Measurements from ENCODE around the gene PHF12.
A peak's percentile ranks its signal among the peaks of the same experiment; 100 is the strongest.
"Not testable (repeated sequence)": the region's sequence is repeated elsewhere in the genome, so short reads cannot be mapped to it uniquely, and the experiment has no call there.

Gene PHF12

DNA sequence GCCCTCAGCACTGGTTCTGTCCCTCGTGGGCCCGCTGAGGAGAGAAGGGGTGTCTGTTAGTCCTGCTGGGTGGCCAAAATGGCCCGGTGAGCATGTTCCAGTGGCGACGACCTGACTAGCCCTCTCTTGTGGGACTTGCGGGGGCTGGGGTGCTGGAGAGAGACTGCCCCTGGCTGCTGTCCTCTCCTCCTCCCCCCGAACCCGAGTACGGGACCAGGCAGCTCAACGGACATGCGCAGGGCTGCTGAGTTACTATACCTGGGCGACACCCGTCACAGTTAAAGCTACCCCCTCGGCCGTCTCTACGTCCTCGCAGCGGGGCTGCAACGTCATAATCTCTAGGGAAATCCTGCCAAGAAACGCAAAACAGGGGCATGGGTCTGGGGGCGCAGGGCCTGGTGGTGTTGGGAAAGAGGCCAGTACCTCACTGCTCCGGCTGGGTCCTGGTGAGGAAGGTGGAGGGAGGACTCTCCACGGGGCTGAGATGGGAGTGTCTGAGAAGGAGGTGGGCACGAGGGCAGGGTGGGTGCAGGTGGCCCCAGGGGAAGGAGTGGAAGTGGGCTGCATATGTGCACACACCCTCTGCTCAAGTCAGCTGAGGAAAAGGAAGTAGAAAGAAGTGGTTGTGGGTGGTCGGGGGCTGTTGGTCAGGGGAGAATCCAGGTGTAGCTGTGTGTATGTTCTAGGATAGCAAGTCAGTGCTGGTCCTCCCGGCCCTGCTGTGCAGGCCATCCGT, 67.2 kb downstream of the PHF12 start:
- DNase-seq (ENCODE audit: low read depth, low spot score), result no peak

DNA sequence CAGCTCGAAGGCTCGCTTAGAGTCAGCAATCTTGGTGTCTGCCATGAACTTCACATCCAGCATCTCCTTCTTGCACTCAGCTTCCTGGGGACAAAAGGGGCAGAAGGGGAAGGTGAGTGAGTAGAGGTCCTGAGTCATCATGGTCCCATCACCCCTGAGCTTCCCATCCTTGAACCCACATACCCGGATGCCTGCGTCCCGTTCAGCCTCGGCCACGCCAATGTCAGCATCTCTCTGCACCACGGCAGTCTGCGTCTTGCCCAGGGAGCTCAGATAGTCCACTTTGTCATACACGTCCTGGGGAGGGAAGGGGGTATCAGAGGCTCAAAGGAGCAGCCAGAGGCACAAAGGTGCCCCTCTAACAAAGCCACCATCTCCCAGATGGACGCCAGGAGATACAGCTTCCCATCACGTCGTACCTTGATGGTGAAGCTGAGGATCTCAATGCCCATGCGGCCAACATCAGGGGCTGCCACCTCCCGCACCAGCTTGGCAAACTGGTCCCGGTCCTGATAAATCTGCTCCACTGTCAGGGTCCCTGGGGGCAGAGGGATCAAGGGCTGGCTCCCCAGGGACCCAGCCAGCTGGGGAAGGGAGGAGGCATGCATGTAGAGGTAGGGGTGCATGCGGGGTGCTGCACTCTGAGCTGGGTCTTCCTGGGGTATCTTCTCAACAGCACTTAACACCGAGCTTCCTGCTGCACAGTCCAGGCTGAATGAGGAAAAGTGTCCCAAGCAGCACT, 69.0 kb downstream of the PHF12 start:
- no peak for DNase-seq (ENCODE audit: low read depth, low spot score)

DNA sequence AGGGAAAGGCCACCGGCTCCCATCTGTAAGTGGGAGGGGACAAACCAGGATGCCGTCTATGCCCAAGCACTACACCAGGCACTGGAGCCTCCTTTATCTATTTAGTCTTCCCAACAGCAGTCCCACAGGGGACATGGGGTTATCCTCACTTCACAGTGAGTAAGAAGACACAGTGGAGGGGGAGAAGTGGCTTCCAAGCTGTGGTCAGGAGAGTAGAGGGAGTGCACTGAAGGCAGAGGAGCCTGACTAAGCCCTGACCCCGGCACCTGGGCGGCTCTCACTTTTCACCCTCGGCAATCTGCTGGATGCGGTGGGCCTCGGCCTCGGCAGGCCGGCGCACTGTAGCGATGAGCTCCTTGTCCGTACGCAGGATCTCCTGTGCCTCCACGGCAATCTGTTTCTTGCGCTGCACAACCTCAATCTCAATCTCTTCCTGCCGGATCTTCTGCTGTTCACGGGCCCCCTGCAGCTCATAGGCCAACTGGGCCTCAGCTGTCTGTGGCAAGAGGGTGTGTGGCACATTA, 69.7 kb downstream of the PHF12 start:
- no peak for DNase-seq (ENCODE audit: low read depth, low spot score)

DNA sequence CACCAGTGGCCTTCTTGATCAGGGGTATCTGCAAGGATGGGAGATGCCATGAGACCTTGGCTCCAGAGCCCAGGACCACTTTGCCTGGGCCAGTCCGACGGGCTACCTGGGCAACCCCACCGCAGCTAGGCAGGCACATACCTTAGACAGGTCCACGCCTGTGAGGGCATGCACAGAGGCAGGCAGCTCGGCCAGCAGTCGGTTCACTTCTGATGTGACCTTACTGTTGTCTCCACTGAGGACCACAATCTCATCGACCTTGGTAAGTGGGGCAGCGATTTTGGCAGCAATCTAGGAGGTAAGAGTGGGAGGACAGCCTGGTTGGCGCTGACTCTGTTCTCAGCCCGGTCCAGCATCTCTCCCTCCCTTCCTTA, 70.8 kb downstream of the PHF12 start:
- no peak for DNase-seq (ENCODE audit: low read depth, low spot score)

DNA sequence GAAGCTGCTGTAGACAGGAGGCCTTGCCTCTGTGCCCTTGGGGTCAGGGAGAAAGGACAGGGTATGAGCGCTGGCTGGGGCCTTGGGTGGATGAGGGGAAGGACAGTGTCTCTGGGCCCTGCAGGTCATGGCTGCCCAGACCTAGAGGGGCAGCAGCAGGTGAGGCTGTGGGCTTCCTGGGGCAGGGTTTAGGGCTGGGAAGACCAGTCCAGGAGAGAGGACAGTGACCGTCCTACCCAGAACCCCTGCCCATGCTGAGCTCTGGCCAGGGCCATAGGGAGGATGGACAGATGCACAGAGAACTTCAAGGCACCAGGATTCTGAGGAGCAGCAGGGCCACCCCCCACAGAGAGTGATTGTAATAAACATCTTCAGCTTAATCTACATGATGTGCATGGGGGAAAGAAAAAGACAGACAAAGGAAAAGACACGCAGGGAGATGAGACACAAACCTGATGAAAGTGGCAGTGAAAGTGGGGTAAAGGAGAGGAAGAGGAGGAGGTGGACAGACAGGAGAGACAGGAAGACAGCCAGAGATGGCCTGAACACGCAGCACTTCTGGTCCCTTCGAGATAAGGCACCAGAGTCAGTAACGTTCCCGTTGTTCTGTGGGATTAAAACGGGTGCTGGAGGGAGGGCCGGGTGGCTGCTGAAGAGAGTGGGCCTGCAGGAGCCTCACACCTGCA, 71.3 kb downstream of the PHF12 start:
- no peak for DNase-seq (ENCODE audit: low read depth, low spot score)

DNA sequence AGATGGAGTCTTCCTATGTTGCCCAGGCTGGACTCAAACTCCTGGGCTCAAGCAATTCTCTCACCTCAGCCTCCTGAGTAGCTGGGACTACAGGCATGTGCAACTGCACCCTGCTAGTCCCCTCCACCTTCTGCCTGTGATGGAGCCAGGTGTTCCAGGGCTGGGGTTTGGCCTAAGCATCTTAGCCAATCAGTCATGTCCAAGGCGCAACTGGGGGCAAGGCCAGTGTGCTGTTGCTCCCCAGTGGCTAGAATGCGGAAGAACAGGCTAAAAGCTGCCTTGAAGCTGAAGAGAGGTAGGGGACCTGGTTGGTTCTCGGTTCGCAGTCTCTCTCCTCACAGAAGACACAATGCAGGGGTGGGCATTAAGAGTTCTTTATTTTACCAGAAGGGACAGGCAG, 72.3 kb downstream of the PHF12 start:
- DNase-seq (ENCODE audit: low read depth, low spot score), result peak; percentile 62

DNA sequence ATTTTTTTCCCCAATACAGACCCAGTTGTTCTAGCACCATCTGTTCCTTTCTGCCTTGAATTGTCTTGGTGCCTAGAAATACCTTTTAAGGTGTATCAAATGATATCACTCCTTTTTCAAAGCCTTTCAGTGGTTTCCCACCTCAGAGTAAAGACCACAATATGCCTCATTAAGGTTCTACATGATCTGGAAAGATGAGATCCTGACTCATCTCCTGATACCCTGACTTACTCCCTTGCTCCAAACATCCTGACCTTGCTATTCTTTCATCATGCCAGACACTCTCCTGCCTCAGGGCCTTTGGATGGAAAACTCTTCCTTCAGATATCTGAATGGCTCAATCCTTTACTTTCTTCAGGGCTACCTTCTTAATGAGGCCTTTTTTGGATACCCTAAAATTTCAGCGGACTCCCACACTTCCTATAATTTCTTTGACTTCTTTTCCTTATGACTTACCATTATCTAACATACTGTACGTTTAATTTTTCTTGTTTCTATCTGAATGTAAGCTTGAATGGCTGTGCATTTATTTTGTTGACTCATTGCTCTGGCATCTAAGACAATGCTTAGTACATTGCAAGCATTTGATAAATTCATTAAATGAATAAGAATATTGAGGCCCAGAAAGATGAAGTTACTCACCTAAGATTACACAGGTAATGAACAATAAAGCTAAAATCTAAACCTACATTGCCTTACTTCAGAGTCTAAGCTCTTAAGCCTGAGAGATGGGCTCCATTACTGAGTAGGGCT, 73.0 kb downstream of the PHF12 start:
- no peak for DNase-seq (ENCODE audit: low read depth, low spot score)

DNA sequence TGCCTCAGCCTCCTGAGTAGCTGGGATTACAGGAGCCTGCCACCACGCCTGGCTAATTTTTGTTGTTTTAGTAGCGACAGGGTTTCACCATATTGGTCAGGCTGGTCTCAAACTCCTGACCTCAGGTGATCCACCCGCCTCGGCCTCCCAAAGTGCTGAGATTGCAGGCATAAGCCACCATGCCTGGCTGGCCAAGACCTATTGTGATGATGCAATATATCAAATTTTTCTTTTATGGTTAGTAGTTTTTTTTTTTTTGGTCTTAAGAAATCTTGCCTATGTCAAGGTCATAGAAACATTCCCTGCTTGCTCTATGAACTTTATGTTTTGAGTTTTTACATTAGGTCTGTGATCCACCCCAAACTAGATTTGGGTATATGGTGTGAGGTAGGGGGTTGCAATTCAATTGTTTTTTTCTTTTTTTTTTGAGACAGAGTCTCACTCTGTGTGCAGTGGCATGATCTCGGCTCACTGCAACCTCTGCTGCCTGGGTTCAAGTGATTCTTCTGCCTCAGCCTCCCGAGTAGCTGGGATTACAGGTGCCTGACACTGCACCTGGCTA, 74.1 kb downstream of the PHF12 start:
- not testable (repeated sequence) for DNase-seq (ENCODE audit: low read depth, low spot score)

DNA sequence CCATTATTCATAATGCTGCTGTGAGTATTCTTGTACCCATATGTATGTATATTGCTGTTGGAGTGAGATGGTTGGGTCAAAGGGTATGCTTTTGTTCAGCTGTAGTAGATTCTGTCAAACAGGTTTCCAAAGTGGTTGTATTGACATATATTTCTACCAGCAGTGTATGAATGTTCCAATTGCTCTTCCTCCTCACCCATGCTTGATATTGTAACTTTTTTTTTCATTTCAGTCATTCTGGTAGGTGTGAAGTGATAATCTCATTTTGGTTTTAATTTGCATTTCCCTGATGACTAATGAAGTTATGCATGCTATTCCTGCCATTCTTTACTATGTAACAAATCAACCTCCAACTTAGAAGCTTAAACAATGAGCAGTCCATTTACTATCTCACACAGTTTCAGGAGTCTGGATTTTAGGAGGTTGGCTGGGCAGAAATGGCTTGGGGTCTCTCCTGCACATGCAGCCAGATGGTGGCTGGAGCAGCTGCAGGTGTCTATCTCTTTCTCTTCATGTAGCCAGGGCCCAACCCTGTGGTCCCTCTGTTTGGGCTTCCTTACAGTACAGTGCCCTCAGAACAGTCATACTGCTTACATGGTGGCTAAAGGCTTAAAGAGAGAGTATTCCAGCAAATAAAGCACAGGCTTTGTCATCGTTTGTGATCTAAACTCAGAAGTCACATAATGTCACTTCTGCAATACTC, 75.3 kb downstream of the PHF12 start:
- DNase-seq (ENCODE audit: low read depth, low spot score), result no peak

DNA sequence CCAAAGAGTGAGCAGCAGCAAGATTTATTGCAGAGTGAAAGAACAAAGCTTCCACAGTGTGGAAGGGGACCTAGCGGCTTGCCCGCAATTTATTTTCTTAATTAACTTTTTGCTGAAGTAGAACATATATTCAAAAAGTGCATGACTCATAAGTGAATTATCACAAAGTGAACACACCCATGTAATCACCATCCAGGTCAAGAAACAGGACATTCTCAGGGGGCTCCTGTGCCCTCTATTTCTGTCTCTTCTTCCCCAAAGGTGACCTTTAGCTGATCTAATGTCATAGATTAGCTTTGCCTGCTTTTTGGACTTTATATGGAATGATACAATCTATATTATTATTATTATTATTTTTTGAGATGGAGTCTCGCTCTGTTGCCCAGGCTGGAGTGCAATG, 76.6 kb downstream of the PHF12 start:
- DNase-seq (ENCODE audit: low read depth, low spot score), result no peak

DNA sequence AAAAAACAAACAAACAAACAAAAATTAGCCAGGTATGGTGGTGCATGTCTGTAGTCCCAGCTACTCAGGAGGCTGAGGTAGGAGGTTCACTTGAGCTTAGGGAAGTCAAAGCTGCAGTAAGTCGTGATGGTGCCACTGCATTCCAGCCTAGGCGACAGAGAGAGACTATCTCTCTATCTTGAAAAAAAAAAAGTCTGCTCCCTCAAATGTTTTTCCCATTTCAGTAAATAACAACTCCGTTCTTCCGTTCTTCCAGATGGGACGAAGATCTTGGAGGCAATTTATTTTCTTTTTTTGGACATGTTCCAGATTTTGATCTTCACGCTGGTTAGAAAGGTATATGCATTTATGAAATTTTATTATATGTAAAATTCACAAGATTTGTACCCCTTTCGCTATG, 77.5 kb downstream of the PHF12 start:
- DNase-seq (ENCODE audit: low read depth, low spot score), result no peak

DNA sequence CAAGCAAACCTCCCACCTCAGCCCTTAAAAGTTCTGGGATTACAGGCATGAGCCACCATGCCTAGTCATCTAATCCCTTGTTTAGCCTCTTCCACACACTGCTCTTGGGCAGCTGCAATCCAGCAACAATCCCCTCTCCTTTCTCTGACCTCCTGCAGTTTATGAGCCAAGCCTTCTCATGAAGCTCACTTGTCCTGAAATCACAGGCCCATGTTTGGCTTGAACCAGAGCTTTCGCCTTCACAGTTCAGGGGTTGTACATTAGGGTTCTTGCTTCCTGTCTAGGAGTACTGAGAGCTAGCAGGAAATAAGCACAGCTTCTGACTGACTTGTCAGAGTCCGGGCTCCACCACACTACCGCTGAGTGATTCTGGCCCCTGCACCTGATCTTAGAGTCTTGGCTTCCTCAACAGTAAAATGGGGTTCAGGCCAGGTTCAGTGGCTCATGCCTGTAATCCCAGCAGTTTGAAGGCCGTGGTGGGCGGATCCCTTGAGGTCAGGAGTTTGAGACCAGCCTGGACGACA, 80.2 kb downstream of the PHF12 start:
- DNase-seq (ENCODE audit: low read depth, low spot score), result no peak

DNA sequence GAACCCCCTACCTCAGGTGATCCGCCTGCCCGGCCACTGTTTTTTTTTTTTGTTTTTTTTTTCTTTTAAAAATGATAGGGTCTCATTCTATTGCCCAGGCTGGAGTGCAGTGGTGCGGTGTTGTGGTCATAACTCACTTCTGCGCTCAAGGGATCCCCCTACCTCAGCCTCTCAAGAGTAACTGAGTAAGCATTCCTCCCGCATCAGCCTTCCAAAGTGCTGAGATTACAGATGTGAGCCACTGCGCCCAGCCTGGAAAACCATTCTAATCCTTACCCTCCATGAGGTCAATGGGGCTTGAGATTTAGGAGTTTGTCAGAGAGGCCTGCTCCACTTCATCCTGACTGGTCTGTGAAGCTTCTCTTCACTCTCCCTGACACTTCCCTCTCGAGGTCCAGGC, 84.0 kb downstream of the PHF12 start:
- no peak for DNase-seq (ENCODE audit: low read depth, low spot score)

DNA sequence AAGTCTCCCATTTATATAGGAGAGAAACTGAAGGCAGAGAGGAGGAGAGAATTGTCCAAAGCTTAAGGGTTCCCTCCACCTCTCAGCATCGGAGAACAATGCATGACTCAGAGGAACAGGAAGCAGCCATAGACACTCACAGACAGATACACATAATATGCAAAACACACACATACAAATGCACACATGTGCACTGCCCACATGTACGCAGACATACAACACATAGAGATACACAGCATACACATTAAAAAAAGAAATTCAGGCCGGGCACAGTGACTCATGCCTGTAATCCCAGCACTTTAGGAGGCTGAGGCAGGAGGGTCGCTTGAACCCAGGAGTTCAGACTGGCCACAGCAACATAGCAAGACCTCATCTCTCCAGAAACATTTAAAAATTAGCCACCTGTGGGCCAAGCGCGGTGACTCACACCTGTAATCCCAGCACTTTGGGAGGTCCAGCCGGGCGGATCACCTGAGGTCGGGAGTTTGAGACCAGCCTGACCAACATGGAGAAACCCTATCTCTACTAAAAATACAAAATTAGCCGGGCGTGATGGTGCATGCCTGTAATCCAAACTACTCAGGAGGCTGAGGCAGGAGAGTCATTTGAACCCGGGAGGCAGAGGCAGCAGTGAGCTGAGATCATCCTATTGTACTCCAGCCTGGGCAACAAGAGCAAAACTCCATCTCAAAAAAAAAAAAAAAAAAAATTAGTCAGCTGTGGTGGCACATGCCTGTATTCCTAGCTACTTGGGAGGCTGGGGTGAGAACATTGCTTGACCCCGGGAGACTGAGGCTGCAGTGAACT, 85.2 kb downstream of the PHF12 start:
- DNase-seq (ENCODE audit: low read depth, low spot score), result no peak

DNA sequence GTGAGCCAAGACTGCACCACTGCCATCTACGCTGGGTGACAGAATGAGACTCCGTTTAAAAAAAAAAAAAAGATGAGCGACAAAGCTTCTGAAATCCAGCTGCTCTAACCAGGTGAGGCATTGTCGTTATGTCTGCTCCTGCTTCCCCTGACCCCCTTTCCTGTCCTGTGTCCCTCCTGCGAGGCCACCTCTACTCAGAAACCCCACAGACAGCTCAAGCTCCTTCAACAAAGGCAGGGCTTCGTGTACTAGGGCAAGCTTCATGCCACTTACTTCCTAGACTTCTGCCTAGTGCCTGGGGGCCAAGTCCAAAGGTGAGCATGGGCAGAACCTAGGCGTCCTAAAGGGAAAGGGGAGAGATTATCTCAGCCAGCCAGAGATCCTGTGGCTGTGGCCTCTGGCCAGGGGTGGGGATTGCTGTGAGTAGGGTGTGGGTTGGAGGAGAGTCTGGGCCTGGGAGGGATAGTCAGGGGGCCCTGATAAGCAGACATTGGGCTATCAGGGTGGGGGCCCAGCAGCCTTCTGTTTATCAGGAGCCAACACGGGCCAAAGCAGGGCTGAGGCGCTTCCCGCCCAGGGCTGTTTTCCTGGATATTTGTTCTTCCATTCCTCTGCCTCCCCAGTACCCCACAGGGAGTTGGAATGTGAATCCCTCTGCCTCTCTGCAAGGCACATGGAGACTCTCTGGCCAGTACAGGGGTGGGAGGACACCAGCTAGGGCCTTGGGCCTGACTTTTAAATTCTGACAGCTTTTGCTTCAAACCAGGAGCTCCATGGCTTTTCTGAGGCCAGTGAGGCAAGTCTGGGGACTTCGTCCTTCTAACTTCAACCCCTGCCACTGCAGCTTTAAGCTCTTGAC, 86.1 kb downstream of the PHF12 start:
- no peak for DNase-seq (ENCODE audit: low read depth, low spot score)

DNA sequence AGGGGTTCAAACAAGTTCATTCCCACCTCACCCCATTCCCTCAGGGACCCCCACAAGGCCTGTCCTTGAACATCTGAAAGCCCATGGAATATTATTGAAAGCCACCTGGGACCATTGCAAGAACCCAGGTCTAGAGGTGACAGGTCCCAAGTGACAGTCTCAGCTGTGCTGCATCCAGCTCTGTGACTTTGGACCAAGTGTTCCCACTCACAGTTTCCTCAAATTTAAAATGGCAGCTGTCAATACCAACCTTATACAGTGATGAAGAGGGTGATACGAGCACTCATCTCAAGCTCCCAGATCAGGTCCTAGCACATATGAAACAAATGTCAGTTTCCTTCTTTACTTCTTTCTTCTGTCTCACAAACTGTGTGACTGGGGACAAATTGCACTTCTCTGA, 87.4 kb downstream of the PHF12 start:
- DNase-seq (ENCODE audit: low read depth, low spot score), result no peak

DNA sequence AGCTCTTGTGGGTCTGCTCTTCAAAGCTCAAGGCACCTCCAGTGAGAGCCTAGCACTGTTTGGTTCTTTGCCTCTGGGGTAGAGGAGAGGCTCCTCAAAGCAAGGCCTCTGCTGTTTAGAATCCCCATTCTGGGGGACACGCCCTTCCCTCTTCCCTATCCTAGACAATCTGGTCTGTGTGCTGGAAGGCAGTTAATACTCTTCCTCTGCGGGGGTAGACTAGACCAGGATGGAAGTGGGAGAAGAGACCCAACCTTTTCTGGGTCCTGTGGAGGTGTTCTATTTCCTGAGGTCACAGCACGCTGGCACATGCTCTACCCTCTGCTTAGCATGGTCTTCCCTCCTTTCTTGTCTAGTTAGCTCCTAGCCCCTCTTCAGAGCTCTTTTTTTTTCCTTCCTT, 88.8 kb downstream of the PHF12 start:
- DNase-seq (ENCODE audit: low read depth, low spot score), result no peak

DNA sequence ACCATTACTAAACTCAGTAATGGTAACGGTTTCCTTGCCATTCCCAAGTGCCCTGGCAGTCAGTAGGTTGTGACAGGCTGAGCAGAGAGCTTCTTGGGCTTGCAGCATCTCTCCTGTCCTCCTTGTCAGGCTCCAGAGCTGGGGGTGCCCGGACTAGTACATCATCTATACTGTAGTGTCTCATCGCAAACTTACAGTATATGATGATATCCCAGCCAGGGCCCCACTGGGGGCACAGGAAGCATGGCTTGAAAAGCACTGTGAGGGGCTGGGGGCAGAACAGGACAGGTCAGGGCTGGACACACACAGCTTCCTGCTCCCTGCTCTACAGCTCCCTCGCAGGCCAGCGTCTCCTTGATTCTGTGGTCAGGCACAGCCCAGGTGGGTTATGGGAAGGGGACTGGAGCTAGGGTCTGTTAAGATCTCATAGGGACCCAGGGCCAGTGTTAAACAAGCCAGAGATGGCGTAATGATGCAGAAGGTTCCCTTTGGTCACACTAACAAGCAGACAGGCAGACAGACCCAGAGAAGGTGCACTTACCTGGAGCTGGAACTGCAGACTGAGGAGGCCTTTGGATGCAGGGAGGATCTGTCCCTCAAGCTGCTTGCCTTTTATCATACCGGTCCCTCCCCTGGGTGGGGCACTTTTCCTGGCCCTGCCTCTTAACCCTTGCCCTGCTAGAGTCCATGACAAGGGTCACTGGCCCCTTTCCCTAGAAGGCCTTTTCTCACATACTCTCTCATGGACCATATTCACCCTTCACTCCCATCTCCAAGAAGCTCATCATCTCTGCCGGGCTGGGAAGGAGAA, 89.7 kb downstream of the PHF12 start:
- no peak for DNase-seq (ENCODE audit: low read depth, low spot score)
